Endothelial cell of umbilical vein (primary cell): ENCODE results near the gene GRM2. TPM values are rescaled to one million over a fixed set of nuclear protein-coding genes. Genes with fewer than 3 reads are reported as not detected.

Experiments
- BruUV-seq: library from RNA; stranded (reverse); fragments of 400-500 nt; replicated peaks from 2 replicates; lab custom pipeline; 2021; lab: Mats Ljungman, UMichigan
- CTCF ChIA-PET: fragments of 300-600, 350-600 bp; sonication (Branson Sonifier 250); formaldehyde crosslinking; loops from one replicate; lab custom pipeline; 2021; ENCODE audit warnings: antibody characterized with exemption, inconsistent platforms; lab: Charles Lee
- POLR2A ChIA-PET: fragments of 300-600, 350-600 bp; sonication (Branson Sonifier 250); formaldehyde crosslinking; loops from one replicate; lab custom pipeline; 2021; ENCODE audit warnings: antibody characterized with exemption, inconsistent platforms; lab: Charles Lee
- DNase-seq: peaks from one replicate; pipeline ENCODE4 v3.0.0-alpha.2; 2011; ENCODE audit warnings: low read depth, low spot score
- FAIRE-seq: peaks from 2 replicates; lab custom pipeline; 2011; peaks lifted over from hg19 to GRCh38; lab: Jason Lieb, UNC
- H2AFZ ChIP-seq: 2 replicates; pipeline ENCODE4 v1.6.0; 2012; ENCODE audit warnings: low read depth, low read length, control low read depth, inconsistent platforms
- H3K27ac ChIP-seq: 2 replicates; pipeline ENCODE4 v1.5.1; 2011; ENCODE audit warnings: low read depth, mild to moderate bottlenecking, control low read depth, low read length, moderate library complexity; ENCODE audit not compliant: insufficient read depth
- H3K27me3 ChIP-seq, 2 experiments: 2 replicates each; pipeline versions ENCODE4 v1.6.0 to v1.6.1; 2011; ENCODE audit warnings: low read length in 2 of 2, mixed read lengths in 1 of 2; ENCODE audit not compliant: control insufficient read depth in 2 of 2, insufficient read depth in 2 of 2
- H3K36me3 ChIP-seq, 2 experiments: 2 replicates in 1 of 2; 3 replicates in 1 of 2; pipeline ENCODE4 v1.5.1; 2011; ENCODE audit warnings: low read length in 2 of 2, mild to moderate bottlenecking in 1 of 2, moderate library complexity in 1 of 2; ENCODE audit not compliant: control insufficient read depth in 2 of 2, insufficient read depth in 2 of 2; ENCODE audit errors: extremely low read depth in 1 of 2
- H3K4me1 ChIP-seq: 3 replicates; pipeline ENCODE4 v1.5.1; 2011; ENCODE audit warnings: mild to moderate bottlenecking, low read length; ENCODE audit not compliant: control insufficient read depth, insufficient read depth; ENCODE audit errors: extremely low read depth
- H3K4me2 ChIP-seq: 2 replicates; pipeline ENCODE4 v1.6.1; 2011; ENCODE audit warnings: low read length, control low read depth, mixed read lengths; ENCODE audit not compliant: insufficient read depth
- H3K4me3 ChIP-seq, 3 experiments: fragments of 200-600 bp in 1 of 3; sonication (generic), shearing (Covaris generic) in 1 of 3; replicated peaks in 1 of 3; 2 replicates each; pipeline ENCODE4 v1.5.1; 2011 to 2016; ENCODE audit warnings: control low read depth in 3 of 3, low read length in 3 of 3, mild to moderate bottlenecking in 2 of 3, inconsistent platforms in 1 of 3, low read depth in 1 of 3, moderate library complexity in 1 of 3; ENCODE audit not compliant: insufficient read depth in 1 of 3
- H3K79me2 ChIP-seq: 2 replicates; pipeline ENCODE4 v1.6.0; 2012; ENCODE audit warnings: low read length, inconsistent platforms; ENCODE audit not compliant: control insufficient read depth, insufficient read depth
- H3K9ac ChIP-seq: replicated peaks from 2 replicates; pipeline ENCODE3; 2011; ENCODE audit warnings: low read length, control low read depth; ENCODE audit not compliant: insufficient read depth; ENCODE audit errors: extremely low read depth
- H3K9me1 ChIP-seq: replicated peaks from 3 replicates; pipeline ENCODE4 v1.6.0; 2011; ENCODE audit warnings: mild to moderate bottlenecking, low read length; ENCODE audit not compliant: control insufficient read depth, insufficient read depth; ENCODE audit errors: extremely low read depth
- H3K9me3 ChIP-seq: replicated peaks from 2 replicates; pipeline ENCODE4 v1.5.1; 2012; ENCODE audit warnings: low read length, inconsistent platforms; ENCODE audit not compliant: control insufficient read depth, insufficient read depth
- H4K20me1 ChIP-seq: replicated peaks from 2 replicates; pipeline ENCODE3; 2011; ENCODE audit warnings: mild to moderate bottlenecking, low read length; ENCODE audit not compliant: control insufficient read depth, insufficient read depth; ENCODE audit errors: extremely low read depth
- CTCF ChIP-seq, 2 donors: IDR thresholded peaks; 1 replicate in 1 of 2; 2 replicates in 1 of 2; pipeline ENCODE4 v1.5.1; 2011; ENCODE audit warnings: low read length in 2 of 2, mild to moderate bottlenecking in 2 of 2, moderate library complexity in 2 of 2, control low read depth in 1 of 2, inconsistent platforms in 1 of 2, low read depth in 1 of 2; ENCODE audit not compliant: insufficient read depth in 1 of 2; ENCODE audit errors: extremely low read depth in 1 of 2
- EZH2 ChIP-seq: IDR thresholded peaks from 2 replicates; pipeline ENCODE4 v1.6.1; 2012; ENCODE audit warnings: borderline replicate concordance, low read depth, mild to moderate bottlenecking, moderate library complexity, low read length, inconsistent platforms; ENCODE audit not compliant: severe bottlenecking
- FOS ChIP-seq: IDR thresholded peaks from 2 replicates; pipeline ENCODE4 v1.6.1; 2011; ENCODE audit warnings: mild to moderate bottlenecking, low read length, moderate library complexity, borderline replicate concordance; ENCODE audit not compliant: insufficient read depth
- GATA2 ChIP-seq: IDR thresholded peaks from 2 replicates; pipeline ENCODE4 v1.7.0; 2011; ENCODE audit warnings: low read depth, mild to moderate bottlenecking, moderate library complexity, mixed read lengths, low read length; ENCODE audit not compliant: insufficient read length, insufficient read depth
- JUN ChIP-seq: IDR thresholded peaks from 2 replicates; pipeline ENCODE4 v1.6.1; 2011; ENCODE audit warnings: borderline replicate concordance, low read depth; ENCODE audit not compliant: insufficient read length, insufficient read depth
- MAX ChIP-seq: IDR thresholded peaks from 2 replicates; pipeline ENCODE4 v1.6.1; 2011; ENCODE audit not compliant: insufficient read depth, insufficient read length
- MYC ChIP-seq: IDR thresholded peaks from one replicate; pipeline ENCODE4 v1.6.1; 2011; ENCODE audit warnings: mild to moderate bottlenecking, low read depth, low read length
- POLR2A ChIP-seq: IDR thresholded peaks from 2 replicates; pipeline ENCODE4 v1.6.1; 2012; ENCODE audit warnings: low read depth, mild to moderate bottlenecking, control low read depth, low read length
- POLR2AphosphoS5 ChIP-seq: IDR thresholded peaks from 2 replicates; pipeline ENCODE4 v1.6.1; 2012; ENCODE audit warnings: low read depth, mild to moderate bottlenecking, control low read depth, low read length, moderate library complexity; ENCODE audit not compliant: insufficient read depth
- dilution Hi-C: fragments of 300-500 bp; cut with MboI; formaldehyde crosslinking; loops from one replicate; pipeline ENCODE4 v1.15.0; 2019; ENCODE audit warnings: low sequenced_read_pairs; ENCODE audit not compliant: extremely low pct_ligation_motif_present
- intact Hi-C: fragments of 100-400 bp; cut with micrococcal nuclease; formaldehyde crosslinking; loops from one replicate; pipeline ENCODE4 v1.10.0; 2022
- polyA plus RNA-seq, 4 experiments: library from polyadenylated mRNA; depleted of rRNA in 3 of 4; stranded (reverse) in 3 of 4; unstranded in 1 of 4; fragments of >200 nt; gene quantifications; 2 replicates each; pipeline versions ENCODE4 v1.2.1 to v1.2.3, GENCODE V29; 2011 to 2012; ENCODE audit warnings: missing spikeins in 1 of 4
- total RNA-seq: library from RNA; stranded (reverse); gene quantifications from 2 replicates; pipeline ENCODE4 v1.2.3, GENCODE V29; 2021

The GRM2 gene
- total and polyA plus RNA-seq, 2 donors (not counting 3 experiments of a cell fraction or from before 2014, with no cell fraction given) = 0.10 to 0.51 TPM

GRCh38 chr3:51727500-51727899 is 20.6 kb downstream of the GRM2 start:
- Histone ChIP-seq H3K36me3 (no peaks in the 10 kb centered on the region), H3K4me2 (no peak overlapping the region), H3K79me2 (no peaks in the 10 kb centered on the region), H3K27me3 (peaks cover 0 to 2% of the 10 kb centered on the region in 2 experiments), H4K20me1 (no peaks in the 10 kb centered on the region), H3K9me3 (no peaks in the 10 kb centered on the region), H3K4me1 (no peaks in the 10 kb centered on the region), H3K27ac (no peak overlapping the region), H3K9me1 (no peaks in the 10 kb centered on the region), H3K4me3 (no peak overlapping the region), H2AFZ (no peak overlapping the region), H3K9ac (no peak overlapping the region)
- dilution Hi-C loops (no loop called here), intact Hi-C loops (no loop called here)
- ChIA-PET CTCF (interaction anchor here (1.8 kb wide), 1 partner anchor 13 kb away, joined by 6 read pairs; no protein-coding TSS in a partner anchor), POLR2A (no interaction called here)
- no peak for FAIRE-seq
- BruUV-seq = no TSS peak
- TF ChIP-seq GATA2 (no peak), EZH2 (no peak), CTCF (IDR thresholded peaks at IDR 0.05; ENCODE audit: extremely low read depth in 1 of 2, insufficient read depth in 1 of 2, low read depth in 1 of 2, low read length in 2 of 2) (no peak), MYC (no peak), FOS (no peak), POLR2AphosphoS5 (no peak), JUN (no peak), MAX (no peak), POLR2A (no peak)
- DNase-seq = no peak
